ENCODE results near the gene TUBAL3. TPM values are rescaled to one million over a fixed set of nuclear protein-coding genes. Genes with fewer than 3 reads are reported as not detected.

Gene TUBAL3
- total RNA-seq, 1 experiment from 2014 or later = not detected

DNA sequence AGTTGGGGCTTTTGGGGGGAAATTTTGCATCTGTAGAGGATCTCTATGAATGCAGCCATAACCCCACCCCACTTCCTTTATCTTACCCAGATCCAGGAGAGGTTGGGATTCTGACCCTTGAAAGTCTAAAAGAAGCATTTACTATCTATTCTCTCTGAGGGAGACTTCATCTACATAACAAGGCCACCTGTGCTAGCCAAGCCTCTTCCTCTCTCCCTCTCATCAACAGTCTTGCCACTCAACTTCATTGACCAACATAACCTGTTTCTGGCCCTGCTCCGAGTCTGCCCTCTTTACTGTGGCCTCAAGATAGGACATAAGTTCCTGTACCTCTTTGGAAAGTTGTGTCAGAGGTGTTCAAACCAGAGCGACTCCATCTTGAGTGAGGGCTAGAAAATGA is 19.4 kb downstream of the TUBAL3 start:
- H3K9ac ChIP-seq (ENCODE audit: extremely low read depth, insufficient read length, low read length) = no peak overlapping the region
- Mint-ChIP-seq H3K4me1 (peaks cover 4 to 6% of the 10 kb centered on the region in 2 experiments; a peak in 3 of 4 replicates), H3K27me3 (ENCODE audit: low read depth) (no peaks in the 10 kb centered on the region), H3K27ac (peak overlapping the region in 2 of 3 experiments; percentile 30 to 50; a peak in 2 of 7 replicates), H3K4me3 (no peak overlapping the region), H3K9me3 (peaks cover 23 to 29% of the 10 kb centered on the region in 2 experiments), H3K36me3 (ENCODE audit: insufficient read depth in 1 of 3, low read depth in 3 of 3) (peaks cover 5 to 11% (median 10%) of the 10 kb centered on the region in 3 experiments; a peak in 6 of 7 replicates)
- H3K14ac ChIP-seq (ENCODE audit: insufficient read depth, low read length) = no peak overlapping the region
- no peaks in the 10 kb centered on the region for H3K23me2 ChIP-seq (ENCODE audit: insufficient read length, low read depth, low read length, poor library complexity, severe bottlenecking)
- no peak overlapping the region for H4K5ac ChIP-seq (ENCODE audit: insufficient read length, low read depth, low read length)
- H2BK120ac ChIP-seq (ENCODE audit: low read depth, low read length, poor library complexity, severe bottlenecking) = no peak overlapping the region
- no peak overlapping the region for H2BK15ac ChIP-seq (ENCODE audit: low read depth, low read length)
- DNase-seq = no peak
- no peak overlapping the region for H3K27ac ChIP-seq (ENCODE audit: insufficient read length, low read depth, low read length)
- no peaks in the 10 kb centered on the region for H3K27me3 ChIP-seq (ENCODE audit: insufficient read depth, low read length)
- no peak overlapping the region for H4K91ac ChIP-seq (ENCODE audit: insufficient read length, low read depth, low read length)
- no peaks in the 10 kb centered on the region for H3K79me2 ChIP-seq (ENCODE audit: insufficient read depth, low read length)
- TF ChIP-seq, protein P1, sequence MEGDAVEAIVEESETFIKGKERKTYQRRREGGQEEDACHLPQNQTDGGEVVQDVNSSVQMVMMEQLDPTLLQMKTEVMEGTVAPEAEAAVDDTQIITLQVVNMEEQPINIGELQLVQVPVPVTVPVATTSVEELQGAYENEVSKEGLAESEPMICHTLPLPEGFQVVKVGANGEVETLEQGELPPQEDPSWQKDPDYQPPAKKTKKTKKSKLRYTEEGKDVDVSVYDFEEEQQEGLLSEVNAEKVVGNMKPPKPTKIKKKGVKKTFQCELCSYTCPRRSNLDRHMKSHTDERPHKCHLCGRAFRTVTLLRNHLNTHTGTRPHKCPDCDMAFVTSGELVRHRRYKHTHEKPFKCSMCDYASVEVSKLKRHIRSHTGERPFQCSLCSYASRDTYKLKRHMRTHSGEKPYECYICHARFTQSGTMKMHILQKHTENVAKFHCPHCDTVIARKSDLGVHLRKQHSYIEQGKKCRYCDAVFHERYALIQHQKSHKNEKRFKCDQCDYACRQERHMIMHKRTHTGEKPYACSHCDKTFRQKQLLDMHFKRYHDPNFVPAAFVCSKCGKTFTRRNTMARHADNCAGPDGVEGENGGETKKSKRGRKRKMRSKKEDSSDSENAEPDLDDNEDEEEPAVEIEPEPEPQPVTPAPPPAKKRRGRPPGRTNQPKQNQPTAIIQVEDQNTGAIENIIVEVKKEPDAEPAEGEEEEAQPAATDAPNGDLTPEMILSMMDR (conservative IDR thresholded peaks at IDR 0.05) = no peak
- H3T11ph ChIP-seq (ENCODE audit: low read length) = no peak overlapping the region
- H3K4me2 ChIP-seq (ENCODE audit: insufficient read depth, insufficient read length, low read length) = no peak overlapping the region
- H3K56ac ChIP-seq (ENCODE audit: insufficient read length, low read depth, low read length) = no peak overlapping the region
- no peak overlapping the region for H3K18ac ChIP-seq (ENCODE audit: insufficient read length, low read depth, low read length)
- H3K23ac ChIP-seq (ENCODE audit: insufficient read length, low read depth, low read length) = no peak overlapping the region
- no peak overlapping the region for H2BK20ac ChIP-seq (ENCODE audit: low read depth, low read length, poor library complexity, severe bottlenecking)
- H2BK12ac ChIP-seq (ENCODE audit: insufficient read length, low read depth, low read length) = no peak overlapping the region
- H3K4ac ChIP-seq (ENCODE audit: low read depth, low read length) = no peak overlapping the region
- no peak overlapping the region for H4K8ac ChIP-seq (replicated peaks; ENCODE audit: insufficient read length, low read depth, low read length)
- H2AFZ ChIP-seq (ENCODE audit: low read length) = no peak overlapping the region
- H2BK5ac ChIP-seq (ENCODE audit: insufficient read length, low read length) = no peak overlapping the region
- no peaks in the 10 kb centered on the region for H4K20me1 ChIP-seq (ENCODE audit: control insufficient read depth, insufficient read depth, insufficient read length)
- H3K9me3 ChIP-seq (ENCODE audit: control insufficient read depth, low read depth, low read length) = no peaks in the 10 kb centered on the region
- H3K4me1 ChIP-seq (ENCODE audit: insufficient read depth, low read length) = no peaks in the 10 kb centered on the region; the same call in 1 of the 2 replicates
- no CpG with 5 or more reads among the region's 2 CpGs for WGBS (ENCODE audit: extremely low coverage, insufficient read length, low lambda C conversion rate)
- H3K79me1 ChIP-seq (ENCODE audit: insufficient read depth, low read depth, low read length, poor library complexity, severe bottlenecking) = no peaks in the 10 kb centered on the region
- no peak overlapping the region for H2AK5ac ChIP-seq (ENCODE audit: insufficient read length, low read length)
